Thymus (tissue), 11 donors: ENCODE data around the gene RINL. TPM values are rescaled to one million over a fixed set of nuclear protein-coding genes. Genes with fewer than 3 reads are reported as not detected.
A peak's percentile ranks its signal among the peaks of the same experiment; 100 is the strongest.
"Not testable (repeated sequence)": the region's sequence is repeated elsewhere in the genome, so short reads cannot be mapped to it uniquely, and the experiment has no call there.

Experiments used
- DNase-seq, 9 donors: peaks; one replicate each; pipeline ENCODE4 v3.0.0-alpha.2; 2013; ENCODE audit warnings: low spot score in 9 of 9, low read depth in 6 of 9, missing footprints in 1 of 9
- H3K27ac ChIP-seq, 2 donors: one replicate each; pipeline ENCODE4 v1.5.1; 2013; ENCODE audit warnings: control low read depth in 1 of 2, low read depth in 1 of 2, low read length in 1 of 2, mild to moderate bottlenecking in 1 of 2, moderate library complexity in 1 of 2
- H3K27me3 ChIP-seq, 2 donors: one replicate each; pipeline ENCODE4 v1.5.1; 2013; ENCODE audit warnings: low read length in 1 of 2; ENCODE audit not compliant: control insufficient read depth in 2 of 2, insufficient read depth in 1 of 2
- H3K36me3 ChIP-seq, 2 donors: one replicate each; pipeline ENCODE4 v1.5.1; 2013; ENCODE audit warnings: low read length in 1 of 2, mild to moderate bottlenecking in 1 of 2, moderate library complexity in 1 of 2; ENCODE audit not compliant: control insufficient read depth in 2 of 2, insufficient read depth in 2 of 2
- H3K4me1 ChIP-seq, 2 donors: one replicate each; pipeline ENCODE4 v1.5.1; 2013; ENCODE audit warnings: low read length in 2 of 2; ENCODE audit not compliant: control insufficient read depth in 2 of 2, insufficient read depth in 2 of 2
- H3K4me3 ChIP-seq, 2 donors: one replicate each; pipeline ENCODE4 v1.5.1; 2013; ENCODE audit warnings: low read length in 2 of 2, control low read depth in 1 of 2, mild to moderate bottlenecking in 1 of 2
- H3K9me3 ChIP-seq, 2 donors: one replicate each; pipeline ENCODE4 v1.5.1; 2013; ENCODE audit warnings: low read length in 1 of 2, mild to moderate bottlenecking in 1 of 2; ENCODE audit not compliant: control insufficient read depth in 2 of 2, insufficient read depth in 1 of 2
- WGBS: extraction: QIAGEN DNeasy Blood & Tissue Kit; methylation state at CpG from one replicate; pipeline ENCODE4 v1.1.7; 2013; 5-methylcytosine and 5-hydroxymethylcytosine counted together
- polyA plus RNA-seq: library from polyadenylated mRNA; stranded (reverse); fragments of 200-250 nt; gene quantifications from one replicate; pipeline ENCODE4 v1.2.3, GENCODE V29; 2013
- total RNA-seq: library from RNA; stranded (reverse); fragments of 120-200 nt; gene quantifications from one replicate; pipeline ENCODE4 v1.2.4, GENCODE V29; 2013
- donor health status: healthy.

The RINL gene
- total and polyA plus RNA-seq, 2 donors, result 26.9 to 38.2 TPM

GRCh38 chr19:38869836-38870607 is 8.1 kb downstream of the RINL start:
- peak overlapping the region; percentile 52 to 55 for H3K4me3 ChIP-seq
- peak overlapping the region; percentile 17 to 84 for H3K27ac ChIP-seq
- H3K4me1 ChIP-seq, result peaks cover 15 to 19% of the 10 kb centered on the region in 2 donors
- no peaks in the 10 kb centered on the region for H3K9me3 ChIP-seq
- DNase-seq, result peak in 8 of 9 donors; percentile 75 to 96 (median 87)
- 21% methylated on average over 62 of the region's 62 CpGs for WGBS
- no peaks in the 10 kb centered on the region for H3K36me3 ChIP-seq
- peaks cover 0 to 6% of the 10 kb centered on the region in 2 donors for H3K27me3 ChIP-seq

GRCh38 chr19:38869160-38869835 is 8.8 kb downstream of the RINL start:
- no peaks in the 10 kb centered on the region for H3K9me3 ChIP-seq
- peaks cover 0 to 6% of the 10 kb centered on the region in 2 donors for H3K27me3 ChIP-seq
- peak in 2 of 9 donors; percentile 12 to 38 for DNase-seq
- H3K4me1 ChIP-seq, result peaks cover 15 to 20% of the 10 kb centered on the region in 2 donors
- peak overlapping the region; percentile 52 to 55 for H3K4me3 ChIP-seq
- peak overlapping the region in 1 of 2 donors; percentile 74 for H3K27ac ChIP-seq
- no peaks in the 10 kb centered on the region for H3K36me3 ChIP-seq
- WGBS, result 5% methylated on average over 34 of the region's 34 CpGs

GRCh38 chr19:38868551-38868950 is 9.5 kb downstream of the RINL start:
- Histone ChIP-seq H3K9me3 (no peaks in the 10 kb centered on the region), H3K27me3 (peaks cover 0 to 6% of the 10 kb centered on the region in 2 donors), H3K4me3 (no peak overlapping the region), H3K4me1 (peaks cover 15 to 21% of the 10 kb centered on the region in 2 donors), H3K27ac (no peak overlapping the region), H3K36me3 (no peaks in the 10 kb centered on the region)
- WGBS, result 93% methylated on average over 6 of the region's 6 CpGs
- DNase-seq, result no peak

GRCh38 chr19:38867171-38867780 is 10.8 kb downstream of the RINL start:
- Histone ChIP-seq H3K4me1 (peaks cover 15 to 21% of the 10 kb centered on the region in 2 donors), H3K36me3 (no peaks in the 10 kb centered on the region)
- DNase-seq, result no peak

GRCh38 chr19:38862321-38863059 is 15.6 kb downstream of the RINL start:
- Histone ChIP-seq H3K4me3 (no peak overlapping the region), H3K4me1 (peaks cover under 1 to 4% of the 10 kb centered on the region in 2 donors), H3K36me3 (no peaks in the 10 kb centered on the region), H3K9me3 (no peaks in the 10 kb centered on the region), H3K27me3 (no peaks in the 10 kb centered on the region), H3K27ac (no peak overlapping the region)
- 68% methylated on average over 10 of the region's 10 CpGs for WGBS
- no peak for DNase-seq

More at GRCh38 chr19:38867171-38867780, 10.8 kb downstream of the RINL start:
- Histone ChIP-seq H3K27ac (no peak overlapping the region), H3K9me3 (no peaks in the 10 kb centered on the region), H3K27me3 (peaks cover 0 to 6% of the 10 kb centered on the region in 2 donors), H3K4me3 (no peak overlapping the region)
- 95% methylated on average over 10 of the region's 10 CpGs for WGBS

- no peak overlapping the region for H3K4me3 ChIP-seq
- H3K27me3 ChIP-seq, result no peaks in the 10 kb centered on the region
- peaks cover 2 to 8% of the 10 kb centered on the region in 2 donors for H3K4me1 ChIP-seq
- DNase-seq, result no peak
- no peaks in the 10 kb centered on the region for H3K36me3 ChIP-seq
- WGBS, result 99% methylated on average over 3 of the region's 3 CpGs
- H3K9me3 ChIP-seq, result no peaks in the 10 kb centered on the region
- H3K27ac ChIP-seq, result no peak overlapping the region
Measured at GRCh38 chr19:38861368-38861767, 16.7 kb downstream of the RINL start.

GRCh38 chr19:38859631-38860204 is 18.4 kb downstream of the RINL start:
- not testable (repeated sequence) for H3K4me1 ChIP-seq, DNase-seq
- 95% methylated on average over 21 of the region's 21 CpGs for WGBS

GRCh38 chr19:38856813-38857212 is 21.3 kb downstream of the RINL start:
- whole genome bisulfite sequencing, result 72% methylated on average over 3 of the region's 3 CpGs
- Histone ChIP-seq H3K27me3 (peaks cover 0 to 4% of the 10 kb centered on the region in 2 donors), H3K9me3 (no peaks in the 10 kb centered on the region), H3K36me3 (no peaks in the 10 kb centered on the region), H3K4me3 (no peak overlapping the region), H3K27ac (no peak overlapping the region), H3K4me1 (peaks cover 4 to 15% of the 10 kb centered on the region in 2 donors)
- no peak for DNase-seq

More at GRCh38 chr19:38859631-38860204, 18.4 kb downstream of the RINL start:
- not testable (repeated sequence) for H3K27me3 ChIP-seq, H3K9me3 ChIP-seq, H3K4me3 ChIP-seq, H3K36me3 ChIP-seq, H3K27ac ChIP-seq
